ENCODE measurements around the gene PRKAA1.

PRKAA1 gene

DNA sequence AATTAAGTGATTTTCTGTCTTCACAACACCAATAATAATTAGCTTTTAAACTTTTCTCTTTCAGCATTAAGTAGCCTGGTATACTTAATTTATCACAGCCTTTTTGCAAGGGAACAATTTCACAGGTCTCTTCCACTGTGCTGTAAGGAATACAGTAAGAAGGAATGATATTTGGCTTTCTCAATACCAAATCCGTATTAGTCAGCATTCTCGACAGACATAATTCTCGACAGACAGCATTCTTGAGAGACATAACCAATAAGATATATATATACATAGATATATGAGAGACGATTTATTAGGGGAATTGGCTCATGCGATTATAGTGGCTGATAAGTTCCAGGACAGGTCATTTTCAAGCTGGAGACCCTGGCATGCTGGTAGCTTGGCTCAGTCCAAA lies 18.0 kb downstream of the PRKAA1 start:
- DNase-seq (ENCODE audit: low read depth in 2 of 2): no peak

DNA sequence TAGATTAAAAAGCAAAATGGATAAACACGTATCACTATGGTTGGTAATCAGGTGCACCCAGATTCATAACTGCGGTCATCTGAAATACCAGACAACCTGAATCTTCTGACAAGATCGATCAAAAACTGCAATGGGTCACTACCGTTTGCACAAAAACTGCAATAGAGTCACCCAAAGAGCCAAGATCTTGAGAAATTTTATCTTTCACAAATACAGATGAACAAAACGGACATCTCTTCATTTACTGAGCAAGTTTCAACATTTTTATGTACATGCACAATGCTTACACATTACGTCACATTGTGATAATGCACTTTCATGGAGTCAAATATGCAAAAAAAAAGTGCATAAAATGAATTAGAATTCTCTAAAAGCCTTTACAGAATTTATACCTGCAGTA lies 18.6 kb downstream of the PRKAA1 start:
- no peak for DNase-seq (ENCODE audit: low read depth in 2 of 2)

DNA sequence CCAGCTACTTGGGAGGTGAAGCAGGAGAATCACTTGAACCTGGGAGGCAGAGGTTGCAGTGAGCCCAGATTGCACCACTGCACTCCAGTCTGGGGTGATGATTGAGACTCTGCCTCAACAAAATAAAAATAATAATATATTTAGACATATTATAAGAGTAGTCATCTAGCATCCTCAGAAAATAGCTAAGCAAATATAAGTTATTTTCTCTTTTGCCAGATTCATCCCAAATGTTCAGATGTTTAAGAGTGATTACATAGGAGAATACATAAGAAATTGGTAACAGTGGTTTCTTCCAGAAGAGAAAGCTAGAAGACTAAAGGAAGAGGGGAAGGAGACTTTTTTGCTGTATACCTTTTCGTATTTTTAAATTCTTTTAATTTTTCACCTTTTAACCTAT lies 20.0 kb downstream of the PRKAA1 start:
- no peak for DNase-seq (ENCODE audit: low read depth in 2 of 2)

DNA sequence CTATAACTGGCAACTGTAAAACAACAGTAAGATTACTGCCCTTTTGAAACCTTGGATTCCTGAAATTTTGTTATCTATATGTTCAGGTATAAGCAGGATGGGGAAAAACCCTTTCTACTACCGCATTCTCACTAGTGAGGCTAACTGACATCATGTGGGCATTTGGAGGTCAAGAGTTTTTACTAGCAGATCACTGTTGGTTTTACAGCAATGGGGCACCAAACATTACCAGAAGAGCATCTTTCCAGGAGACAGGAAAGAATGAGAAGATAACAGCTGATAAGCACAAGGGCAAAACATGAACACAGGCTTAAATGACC lies 21.6 kb downstream of the PRKAA1 start:
- no peak for DNase-seq (ENCODE audit: low read depth in 2 of 2)

DNA sequence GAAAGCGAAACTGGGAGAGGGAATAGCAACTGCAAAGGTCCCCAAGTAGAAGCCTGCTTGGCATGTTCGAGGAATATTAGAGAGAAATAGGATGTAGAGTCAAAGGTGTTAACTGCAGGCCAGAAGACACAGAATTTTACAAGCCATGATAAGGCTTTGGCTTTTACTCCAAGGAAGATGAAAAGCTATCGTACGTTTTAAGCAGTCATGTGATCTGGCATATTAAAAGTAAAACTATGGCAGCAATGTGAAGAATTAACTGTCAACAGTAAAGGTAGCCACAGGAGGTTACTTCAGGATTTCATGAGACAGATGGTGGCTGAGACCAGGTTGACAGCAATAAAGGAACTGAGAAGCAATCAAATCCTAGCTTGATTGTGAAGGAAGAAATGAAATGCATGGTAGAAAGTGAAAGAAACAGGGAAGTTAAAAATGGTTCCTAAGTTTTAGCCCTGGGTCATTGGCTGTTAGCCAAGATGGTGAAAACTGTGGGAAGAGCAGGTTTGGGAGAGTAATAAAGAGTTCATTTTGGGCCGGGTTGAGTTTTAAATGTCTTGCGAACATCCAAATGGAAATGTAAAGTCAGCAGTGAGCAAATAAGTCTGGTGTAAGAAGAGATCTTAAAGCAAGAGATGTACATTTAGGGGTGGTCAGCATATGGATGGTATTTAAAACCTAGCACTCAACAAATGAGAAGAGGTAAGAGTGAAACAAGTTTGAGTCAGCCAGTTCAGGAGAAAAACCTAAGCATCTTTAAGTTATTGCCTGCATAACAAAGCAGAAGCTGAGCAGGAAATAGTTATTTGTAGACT lies 22.1 kb downstream of the PRKAA1 start:
- no peak for DNase-seq (ENCODE audit: low read depth in 2 of 2)

DNA sequence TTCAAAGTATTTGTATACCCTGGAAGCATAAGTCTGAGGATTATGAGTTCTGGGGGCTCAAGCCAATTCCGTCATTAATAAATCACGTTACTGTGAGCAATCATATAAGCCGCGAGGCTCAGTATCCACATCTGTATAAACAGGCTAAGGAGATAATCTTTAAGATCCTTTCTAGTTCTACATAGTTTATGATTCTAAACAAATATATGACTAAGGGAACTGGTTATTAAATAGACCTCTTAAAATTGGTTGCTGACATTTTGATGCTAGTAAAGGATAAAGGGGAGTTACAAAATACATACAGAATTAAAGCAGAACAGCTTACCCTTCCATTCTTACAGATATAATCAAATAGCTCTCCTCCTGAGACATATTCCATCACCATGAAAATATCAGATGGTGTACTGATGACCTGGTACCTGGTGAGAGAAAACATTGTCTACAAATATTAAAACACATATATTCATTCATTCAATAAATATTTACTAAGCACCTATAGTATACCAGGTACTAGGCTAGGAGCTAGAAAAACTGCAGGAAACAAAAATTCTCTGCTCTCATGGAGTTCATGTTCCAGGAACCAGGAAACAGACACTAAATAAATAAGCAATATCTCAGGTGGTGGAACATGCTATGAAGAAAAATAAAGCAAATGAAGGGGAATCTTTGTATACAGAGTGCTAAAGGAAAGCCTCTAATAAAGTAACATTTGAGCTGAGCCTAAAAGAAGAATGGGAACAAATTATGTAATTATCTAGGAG lies 22.9 kb downstream of the PRKAA1 start:
- no peak for DNase-seq (ENCODE audit: low read depth in 2 of 2)

DNA sequence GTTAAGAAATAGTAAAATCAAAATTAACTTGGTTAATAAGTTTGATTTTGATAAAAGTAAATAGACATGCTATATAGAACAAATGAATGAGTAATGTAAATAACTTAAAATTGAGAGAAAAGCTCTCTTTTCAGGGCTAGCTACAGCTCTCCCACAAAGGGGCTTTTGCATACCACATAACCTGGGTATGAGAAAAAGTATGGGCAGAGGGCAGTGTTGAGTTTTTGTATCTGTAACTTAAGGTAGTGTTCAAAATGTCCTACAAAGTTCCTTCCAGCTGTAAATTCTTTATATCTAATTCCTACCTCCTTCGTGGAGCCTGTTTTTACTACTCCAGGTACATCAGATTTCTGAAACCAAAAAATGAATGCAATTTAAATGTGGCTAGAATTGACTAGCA lies 23.6 kb downstream of the PRKAA1 start:
- DNase-seq (ENCODE audit: low read depth in 2 of 2): no peak

DNA sequence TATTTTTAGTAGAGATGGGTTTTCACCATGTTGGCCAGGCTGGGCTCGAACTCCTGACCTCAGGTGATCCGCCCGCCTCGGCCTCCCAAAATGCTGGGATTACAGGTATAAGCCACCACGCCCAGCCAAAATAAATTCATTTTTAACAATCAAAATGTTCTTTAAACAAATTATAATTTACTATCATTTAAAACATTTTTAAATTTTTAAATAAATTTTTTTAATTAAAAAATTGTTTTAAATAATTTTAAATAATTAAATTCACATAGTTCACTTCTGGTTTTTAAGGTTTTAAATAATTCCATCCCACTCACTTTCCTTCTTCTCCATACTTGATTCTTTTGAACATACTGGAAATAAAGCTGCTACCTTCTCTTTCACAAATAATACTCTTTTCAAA lies 27.4 kb downstream of the PRKAA1 start:
- no peak for DNase-seq (ENCODE audit: low read depth in 2 of 2)

DNA sequence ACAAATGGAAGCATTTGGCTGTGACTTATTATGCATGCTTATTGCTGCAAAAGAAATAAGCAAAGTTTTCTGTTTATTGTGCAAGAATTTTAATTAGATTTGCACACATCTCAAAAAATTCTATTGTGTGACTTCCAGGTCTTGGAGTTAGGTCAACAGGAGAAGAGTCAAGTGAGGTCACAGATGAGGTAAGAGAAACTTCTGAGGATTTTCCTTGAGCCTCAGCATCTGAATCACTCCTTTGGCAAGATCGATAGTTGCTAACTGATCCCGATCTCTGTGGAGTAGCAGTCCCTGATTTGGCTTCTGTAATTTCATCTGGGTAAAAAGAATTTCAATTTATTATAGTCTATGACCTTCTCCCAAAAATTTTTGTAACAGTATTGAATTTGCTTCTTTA lies 35.5 kb downstream of the PRKAA1 start:
- DNase-seq (ENCODE audit: low read depth in 2 of 2): no peak

DNA sequence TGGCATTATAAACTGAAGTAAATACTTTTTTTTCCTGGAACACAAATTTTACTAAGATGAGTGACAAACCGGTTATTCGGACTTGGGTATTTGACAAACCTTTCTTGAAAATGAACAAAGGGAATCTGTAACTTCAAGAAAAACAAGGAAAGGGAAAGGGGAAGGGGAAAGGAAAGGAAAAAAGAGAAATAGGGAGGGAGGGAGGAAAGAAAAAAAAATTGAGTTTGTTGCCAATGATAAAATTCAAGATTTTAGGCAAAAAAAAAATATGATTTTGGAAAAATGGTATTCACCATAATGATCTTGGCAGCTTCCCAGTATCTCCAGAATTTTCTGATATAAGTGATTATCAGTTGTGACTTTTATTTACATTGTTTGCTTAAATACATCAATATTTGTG lies 40.8 kb downstream of the PRKAA1 start:
- DNase-seq (ENCODE audit: low read depth in 2 of 2): no peak

DNA sequence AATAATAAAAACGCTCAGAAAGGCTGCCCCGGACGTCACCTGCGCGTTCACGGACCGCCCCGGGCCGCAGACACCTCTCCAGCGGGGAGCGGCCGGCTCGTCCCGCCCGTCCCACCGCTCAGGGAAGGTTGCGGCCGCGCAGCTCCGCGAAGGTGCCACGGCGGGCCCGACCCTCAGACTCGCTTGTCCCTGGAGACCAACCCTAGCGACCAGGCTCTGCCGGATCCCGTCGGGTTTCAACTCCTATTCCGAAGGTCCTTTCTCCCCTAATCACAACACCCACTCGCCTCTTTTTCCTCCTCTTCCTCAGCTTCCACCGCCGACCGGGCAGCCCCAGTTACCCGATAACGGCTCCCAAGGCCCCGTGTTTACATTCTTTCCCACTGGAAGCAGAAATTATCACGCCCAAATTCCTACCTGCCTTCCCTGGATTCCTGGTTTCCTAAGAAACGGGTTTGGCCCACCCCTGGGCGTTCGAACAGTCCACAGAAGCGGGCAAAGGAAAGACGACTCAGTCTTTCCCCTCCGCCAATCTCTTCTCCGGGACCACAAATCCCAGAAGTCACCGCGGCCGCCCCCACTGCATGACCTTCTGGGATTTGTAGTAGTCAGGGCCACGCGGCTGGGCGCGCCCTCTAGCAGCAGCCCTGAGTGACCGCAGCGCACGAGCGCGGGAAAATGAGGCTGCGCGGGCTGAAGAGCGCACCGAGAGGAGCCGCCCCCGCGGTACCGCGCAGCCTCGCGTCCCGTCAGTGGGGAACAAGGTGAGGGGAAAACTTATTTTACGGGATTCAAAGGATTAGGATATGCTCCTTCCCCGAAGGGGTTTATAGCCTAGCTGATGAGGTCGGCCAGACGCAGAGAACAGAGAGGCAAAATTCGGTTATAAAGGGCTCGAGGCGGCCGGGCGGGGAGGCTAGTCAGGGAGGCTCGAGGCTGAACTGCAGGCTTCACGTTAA lies 42.5 kb downstream of the PRKAA1 start, which contains the start of gene TTC33:
Gene TTC33, minus strand, starts transcription at position 555 of the 959 bp plus-strand sequence. CDS start 8,943 bp downstream, outside the sequence.
- DNase-seq (ENCODE audit: low read depth in 2 of 2): peak; percentile 93

DNA sequence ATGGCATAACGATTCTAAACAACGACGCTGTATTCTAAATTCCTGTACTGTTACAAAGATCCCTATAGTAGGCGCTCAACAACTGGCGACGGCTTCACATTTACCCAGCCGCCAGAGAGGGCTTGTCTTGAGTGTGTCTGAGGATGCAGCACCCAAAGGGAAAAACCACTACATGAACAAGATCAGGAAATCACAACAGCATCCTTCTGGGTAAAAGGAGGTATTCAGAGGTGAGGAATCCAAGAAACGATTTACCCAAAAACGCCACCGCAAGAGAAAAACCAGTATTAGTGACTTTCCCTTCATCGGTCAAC lies 43.1 kb downstream of the PRKAA1 start:
- peak; percentile 42 to 51 for DNase-seq (ENCODE audit: low read depth in 2 of 2)

DNA sequence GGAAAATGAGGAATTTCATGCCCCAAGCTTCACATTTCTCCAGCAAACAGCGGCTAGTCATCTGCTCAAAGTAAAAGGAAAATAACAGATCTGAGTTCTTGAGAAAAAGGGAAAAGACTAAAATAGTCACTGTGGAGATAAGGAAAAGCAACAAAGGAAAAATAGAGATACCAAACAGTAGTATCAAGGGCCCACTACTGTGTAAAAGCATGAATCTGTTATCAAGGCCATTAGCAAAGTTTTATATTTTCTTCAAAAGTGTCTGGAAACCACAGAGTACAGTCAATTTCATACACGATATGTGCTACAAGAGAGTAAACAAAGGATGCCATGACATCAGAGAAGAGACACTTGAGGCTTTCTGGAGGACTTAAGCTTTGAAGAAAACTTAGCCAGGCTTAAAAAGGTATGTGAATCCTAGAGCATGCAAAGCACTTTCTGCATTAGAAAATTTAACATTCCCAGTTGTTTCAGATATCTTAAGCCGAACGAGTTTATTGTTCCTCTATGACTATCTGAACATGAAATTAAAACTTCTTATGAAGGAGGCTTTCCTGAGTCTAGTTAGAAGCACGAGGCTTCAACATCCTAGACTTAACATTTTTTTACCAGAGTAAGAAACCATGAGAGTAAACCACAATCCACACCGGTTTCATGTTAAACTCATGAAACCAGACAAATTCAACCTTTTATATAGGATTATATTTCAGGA lies 43.6 kb downstream of the PRKAA1 start:
- no peak for DNase-seq (ENCODE audit: low read depth in 2 of 2)

DNA sequence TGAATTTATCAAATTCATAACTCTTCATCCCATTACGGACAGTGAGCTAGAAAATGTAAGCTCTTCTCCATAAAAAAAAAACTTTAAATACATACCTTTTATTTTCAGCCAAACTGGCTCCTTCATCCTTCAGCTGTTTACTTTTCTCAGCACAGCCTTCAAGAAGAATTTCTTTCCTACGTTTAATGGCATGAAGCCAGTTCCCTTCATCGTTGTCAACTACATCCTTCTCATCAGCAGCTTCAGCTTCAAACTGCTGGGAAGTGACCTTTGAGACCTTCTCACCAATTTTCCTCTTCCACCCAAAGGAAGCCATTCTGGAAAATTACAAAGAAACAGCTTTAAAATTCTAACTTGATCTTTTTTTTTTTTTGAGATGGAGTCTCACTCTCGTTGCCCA lies 51.5 kb downstream of the PRKAA1 start:
- DNase-seq (ENCODE audit: low read depth in 2 of 2): no peak

DNA sequence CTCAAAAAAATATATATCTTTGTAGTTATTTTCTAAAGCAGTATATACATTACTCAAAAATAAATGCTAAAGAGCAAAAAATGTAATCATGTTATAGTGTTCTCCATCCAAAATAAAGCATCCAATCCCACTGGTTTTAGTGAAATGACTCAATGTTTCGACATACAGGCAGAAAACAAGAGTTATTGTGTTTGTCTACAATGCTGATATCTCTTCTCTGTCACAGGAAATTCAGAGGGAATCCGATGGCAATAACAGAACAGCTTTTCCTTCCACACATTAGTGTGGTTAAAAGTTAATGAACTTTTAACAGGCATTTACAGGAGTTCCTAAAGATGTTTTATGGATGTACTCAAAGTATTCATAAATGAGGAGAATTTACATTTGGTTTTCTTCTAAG lies 54.4 kb downstream of the PRKAA1 start:
- no peak for DNase-seq (ENCODE audit: low read depth in 2 of 2)

DNA sequence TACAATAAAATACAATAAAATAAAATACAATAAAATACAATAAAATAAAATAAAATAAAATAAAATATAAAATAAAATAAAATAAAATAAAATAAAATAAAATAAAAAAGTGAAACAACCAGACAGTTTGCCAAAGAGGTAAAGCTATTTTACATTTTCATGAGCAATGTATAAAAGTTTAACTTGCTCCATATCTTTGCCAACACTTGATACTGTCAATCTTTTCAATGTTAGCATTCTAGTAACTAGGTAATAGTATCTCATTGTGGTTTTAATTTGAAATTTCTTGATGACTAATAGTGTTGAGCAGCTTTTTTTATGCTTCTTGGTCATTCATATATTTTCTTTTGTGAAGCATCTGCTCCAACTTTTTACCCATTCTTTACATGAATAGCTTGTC lies 59.7 kb downstream of the PRKAA1 start:
- DNase-seq (ENCODE audit: low read depth in 2 of 2): no peak

DNA sequence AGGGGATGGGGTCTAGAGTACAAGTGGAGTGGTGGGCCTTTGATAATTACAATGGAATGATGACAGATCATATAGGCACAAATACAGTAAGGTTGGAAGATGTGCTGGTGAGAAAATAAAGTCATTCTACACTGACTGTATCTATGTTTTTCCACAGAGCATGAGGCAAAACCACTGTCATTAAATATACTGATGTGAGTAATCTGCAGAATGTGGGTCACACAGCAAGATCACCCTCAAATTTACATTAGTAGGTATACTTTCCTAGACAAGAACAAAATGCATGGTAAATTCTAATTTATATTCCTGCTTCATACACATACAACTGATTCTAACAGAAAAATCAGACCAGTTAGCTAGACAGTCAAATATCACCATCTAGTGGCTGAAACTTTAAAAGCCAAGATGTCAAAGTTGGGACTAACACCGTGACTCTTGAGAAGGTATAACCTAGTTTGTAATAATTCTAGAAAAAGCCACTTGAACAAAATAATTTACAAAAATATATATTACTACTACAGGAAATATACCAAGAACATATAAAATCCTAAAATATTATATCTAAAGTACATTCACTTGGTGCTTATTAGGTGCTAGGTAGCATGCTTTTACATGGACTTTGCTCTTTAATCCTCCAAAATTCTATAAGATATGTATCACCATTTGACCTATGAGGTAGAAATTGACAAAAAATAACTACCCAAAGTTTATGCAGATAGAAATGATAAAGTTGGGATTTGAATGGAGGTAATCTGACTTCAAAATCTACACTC lies 61.9 kb downstream of the PRKAA1 start:
- DNase-seq (ENCODE audit: low read depth in 2 of 2): no peak

DNA sequence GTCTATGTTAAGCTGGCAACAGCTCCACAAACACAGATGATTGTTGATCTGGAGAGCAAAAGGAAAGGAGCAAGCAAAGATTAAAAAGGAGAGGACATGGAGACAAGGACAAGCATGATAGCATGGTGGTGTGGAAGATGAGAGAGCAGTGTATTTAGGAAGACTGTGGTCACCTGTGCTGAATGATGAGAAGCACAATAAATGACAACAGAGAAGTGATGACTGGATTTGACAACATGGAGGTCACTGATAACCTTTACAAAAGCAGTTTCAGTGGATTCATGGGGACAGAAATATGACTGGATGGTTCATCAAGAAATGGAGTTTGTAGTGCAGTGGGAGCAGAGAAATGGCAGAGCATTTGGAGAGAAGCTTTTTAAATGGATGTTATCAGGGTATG lies 62.6 kb downstream of the PRKAA1 start:
- no peak for DNase-seq (ENCODE audit: low read depth in 2 of 2)

DNA sequence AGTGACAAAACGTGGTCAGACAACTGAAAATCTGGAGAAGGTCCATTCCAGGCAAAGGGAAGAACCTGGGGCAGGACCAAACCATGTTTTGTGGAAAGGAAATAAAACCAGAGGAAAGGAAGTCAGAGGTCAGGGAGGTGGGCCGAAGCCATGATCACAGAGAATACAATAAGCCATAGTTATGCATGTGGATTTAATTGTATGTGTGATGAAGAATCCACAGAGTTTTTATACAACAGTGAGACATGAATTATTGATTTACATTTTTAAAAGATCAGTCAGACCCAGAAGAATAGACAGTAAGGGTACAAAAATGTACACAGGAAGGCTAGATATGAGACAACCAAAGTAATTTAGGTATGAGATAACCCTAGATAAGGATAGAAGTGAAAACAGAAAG lies 63.2 kb downstream of the PRKAA1 start:
- no peak for DNase-seq (ENCODE audit: low read depth in 2 of 2)

DNA sequence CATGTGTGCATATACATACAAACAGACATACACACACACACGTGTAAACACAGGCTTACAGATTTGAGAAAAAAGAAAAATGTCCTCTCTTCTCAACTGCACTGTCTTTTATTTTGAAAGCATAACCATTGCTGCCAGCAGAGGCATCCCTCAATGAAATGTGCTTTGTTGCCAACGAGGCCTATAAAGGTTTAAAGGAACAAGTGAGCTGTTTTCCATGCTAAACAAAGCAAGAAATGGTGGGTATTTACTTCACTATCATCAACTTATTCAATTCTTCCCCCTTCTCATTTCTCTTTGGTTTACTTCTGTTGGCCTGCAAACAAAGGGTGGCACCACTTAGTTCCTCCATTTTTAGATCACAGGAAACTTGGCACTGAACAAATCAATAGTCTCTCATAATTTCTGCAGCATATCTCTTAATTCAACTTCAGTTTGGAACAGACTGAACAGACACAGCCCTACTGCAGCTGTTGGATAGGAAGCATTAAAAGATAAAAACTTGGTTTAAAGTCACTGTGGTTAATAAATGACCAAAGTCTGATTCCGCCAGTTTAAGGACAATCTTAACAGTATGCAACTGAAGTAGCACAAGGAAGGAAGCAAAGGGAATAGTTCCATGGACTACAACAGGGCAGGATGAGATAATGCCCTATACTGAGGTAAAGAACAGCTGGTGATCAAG lies 64.2 kb downstream of the PRKAA1 start:
- no peak for DNase-seq (ENCODE audit: low read depth in 2 of 2)

Measured in stimulated activated CD8-positive, alpha-beta memory T cell treated with anti-CD3 and anti-CD28 coated beads, Interleukin-7, amount 100 ng/mL, for 4 hours (primary cell).